ENCODE results near the gene VPS72. TPM values are rescaled to one million over a fixed set of nuclear protein-coding genes. Genes with fewer than 3 reads are reported as not detected.

VPS72 gene
- total and polyA plus RNA-seq, 2 of the 13 experiments (the other 11 are each of a cell fraction or from before 2014, with no cell fraction given): 33.7 to 34.5 TPM

DNA sequence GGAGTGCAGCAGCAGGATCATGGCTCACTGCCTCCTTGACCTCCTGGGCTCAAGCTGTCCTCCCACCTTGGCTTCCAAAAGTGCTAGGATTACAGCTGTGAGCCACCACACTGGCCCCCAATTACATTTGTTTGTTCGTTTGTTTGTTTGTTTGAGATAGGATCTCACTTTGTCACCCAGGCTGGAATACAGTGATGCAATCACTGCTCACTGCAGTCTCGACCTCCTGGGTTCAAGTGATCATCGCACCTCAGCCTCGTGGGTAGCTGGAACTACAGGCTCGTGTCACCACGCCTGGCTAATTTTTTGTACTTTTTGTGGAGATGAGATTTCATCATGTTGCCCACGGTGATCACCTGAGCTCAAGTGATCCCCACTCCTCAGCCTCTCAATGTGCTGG is 2.0 kb upstream of the VPS72 start (continued):
- TF ChIP-seq MATR3 (CRISPR knock-in tag; IDR thresholded peaks at IDR 0.05) (no peak), FOXP1 (IDR thresholded peaks at IDR 0.05) (no peak), FOXP1 (CRISPR knock-in tag; IDR thresholded peaks at IDR 0.05) (peak; percentile 47; the same call in 1 of the 2 replicates), NAIF1 (CRISPR knock-in tag; IDR thresholded peaks at IDR 0.05; ENCODE audit: borderline replicate concordance) (no peak), ZNF775 (CRISPR knock-in tag; IDR thresholded peaks at IDR 0.05; ENCODE audit: borderline replicate concordance) (no peak), MIER3 (CRISPR knock-in tag; IDR thresholded peaks at IDR 0.05; ENCODE audit: borderline replicate concordance) (no peak), MAFK (conservative IDR thresholded peaks at IDR 0.05 in 1 of 2, IDR thresholded peaks at IDR 0.05 in 1 of 2; ENCODE audit: low read length in 2 of 2) (no peak), U2AF1 (optimal IDR thresholded peaks at IDR 0.05; ENCODE audit: low read depth, low read length) (no peak), CEBPB (IDR thresholded peaks at IDR 0.05; ENCODE audit: borderline replicate concordance, low read depth, low read length) (peak; percentile 65; the same call in 1 of the 2 replicates), KAT8 (CRISPR knock-in tag; IDR thresholded peaks at IDR 0.05) (no peak), LCORL (IDR thresholded peaks at IDR 0.05) (no peak), LCORL (CRISPR knock-in tag; IDR thresholded peaks at IDR 0.05) (no peak)
- TF ChIP-seq, protein P1, sequence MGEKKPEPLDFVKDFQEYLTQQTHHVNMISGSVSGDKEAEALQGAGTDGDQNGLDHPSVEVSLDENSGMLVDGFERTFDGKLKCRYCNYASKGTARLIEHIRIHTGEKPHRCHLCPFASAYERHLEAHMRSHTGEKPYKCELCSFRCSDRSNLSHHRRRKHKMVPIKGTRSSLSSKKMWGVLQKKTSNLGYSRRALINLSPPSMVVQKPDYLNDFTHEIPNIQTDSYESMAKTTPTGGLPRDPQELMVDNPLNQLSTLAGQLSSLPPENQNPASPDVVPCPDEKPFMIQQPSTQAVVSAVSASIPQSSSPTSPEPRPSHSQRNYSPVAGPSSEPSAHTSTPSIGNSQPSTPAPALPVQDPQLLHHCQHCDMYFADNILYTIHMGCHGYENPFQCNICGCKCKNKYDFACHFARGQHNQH (CRISPR knock-in tag; IDR thresholded peaks at IDR 0.05): no peak
- TF ChIP-seq, protein P2, sequence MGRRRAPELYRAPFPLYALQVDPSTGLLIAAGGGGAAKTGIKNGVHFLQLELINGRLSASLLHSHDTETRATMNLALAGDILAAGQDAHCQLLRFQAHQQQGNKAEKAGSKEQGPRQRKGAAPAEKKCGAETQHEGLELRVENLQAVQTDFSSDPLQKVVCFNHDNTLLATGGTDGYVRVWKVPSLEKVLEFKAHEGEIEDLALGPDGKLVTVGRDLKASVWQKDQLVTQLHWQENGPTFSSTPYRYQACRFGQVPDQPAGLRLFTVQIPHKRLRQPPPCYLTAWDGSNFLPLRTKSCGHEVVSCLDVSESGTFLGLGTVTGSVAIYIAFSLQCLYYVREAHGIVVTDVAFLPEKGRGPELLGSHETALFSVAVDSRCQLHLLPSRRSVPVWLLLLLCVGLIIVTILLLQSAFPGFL (CRISPR knock-in tag; IDR thresholded peaks at IDR 0.05): no peak
- TF ChIP-seq, protein P3, sequence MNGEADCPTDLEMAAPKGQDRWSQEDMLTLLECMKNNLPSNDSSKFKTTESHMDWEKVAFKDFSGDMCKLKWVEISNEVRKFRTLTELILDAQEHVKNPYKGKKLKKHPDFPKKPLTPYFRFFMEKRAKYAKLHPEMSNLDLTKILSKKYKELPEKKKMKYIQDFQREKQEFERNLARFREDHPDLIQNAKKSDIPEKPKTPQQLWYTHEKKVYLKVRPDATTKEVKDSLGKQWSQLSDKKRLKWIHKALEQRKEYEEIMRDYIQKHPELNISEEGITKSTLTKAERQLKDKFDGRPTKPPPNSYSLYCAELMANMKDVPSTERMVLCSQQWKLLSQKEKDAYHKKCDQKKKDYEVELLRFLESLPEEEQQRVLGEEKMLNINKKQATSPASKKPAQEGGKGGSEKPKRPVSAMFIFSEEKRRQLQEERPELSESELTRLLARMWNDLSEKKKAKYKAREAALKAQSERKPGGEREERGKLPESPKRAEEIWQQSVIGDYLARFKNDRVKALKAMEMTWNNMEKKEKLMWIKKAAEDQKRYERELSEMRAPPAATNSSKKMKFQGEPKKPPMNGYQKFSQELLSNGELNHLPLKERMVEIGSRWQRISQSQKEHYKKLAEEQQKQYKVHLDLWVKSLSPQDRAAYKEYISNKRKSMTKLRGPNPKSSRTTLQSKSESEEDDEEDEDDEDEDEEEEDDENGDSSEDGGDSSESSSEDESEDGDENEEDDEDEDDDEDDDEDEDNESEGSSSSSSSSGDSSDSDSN (CRISPR knock-in tag; IDR thresholded peaks at IDR 0.05): no peak
- TF ChIP-seq, protein P4, sequence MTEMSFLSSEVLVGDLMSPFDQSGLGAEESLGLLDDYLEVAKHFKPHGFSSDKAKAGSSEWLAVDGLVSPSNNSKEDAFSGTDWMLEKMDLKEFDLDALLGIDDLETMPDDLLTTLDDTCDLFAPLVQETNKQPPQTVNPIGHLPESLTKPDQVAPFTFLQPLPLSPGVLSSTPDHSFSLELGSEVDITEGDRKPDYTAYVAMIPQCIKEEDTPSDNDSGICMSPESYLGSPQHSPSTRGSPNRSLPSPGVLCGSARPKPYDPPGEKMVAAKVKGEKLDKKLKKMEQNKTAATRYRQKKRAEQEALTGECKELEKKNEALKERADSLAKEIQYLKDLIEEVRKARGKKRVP (CRISPR knock-in tag; IDR thresholded peaks at IDR 0.05): peak in 1 of 2 experiments; percentile 58; a peak in 1 of 4 replicates
- TF ChIP-seq, protein P5, sequence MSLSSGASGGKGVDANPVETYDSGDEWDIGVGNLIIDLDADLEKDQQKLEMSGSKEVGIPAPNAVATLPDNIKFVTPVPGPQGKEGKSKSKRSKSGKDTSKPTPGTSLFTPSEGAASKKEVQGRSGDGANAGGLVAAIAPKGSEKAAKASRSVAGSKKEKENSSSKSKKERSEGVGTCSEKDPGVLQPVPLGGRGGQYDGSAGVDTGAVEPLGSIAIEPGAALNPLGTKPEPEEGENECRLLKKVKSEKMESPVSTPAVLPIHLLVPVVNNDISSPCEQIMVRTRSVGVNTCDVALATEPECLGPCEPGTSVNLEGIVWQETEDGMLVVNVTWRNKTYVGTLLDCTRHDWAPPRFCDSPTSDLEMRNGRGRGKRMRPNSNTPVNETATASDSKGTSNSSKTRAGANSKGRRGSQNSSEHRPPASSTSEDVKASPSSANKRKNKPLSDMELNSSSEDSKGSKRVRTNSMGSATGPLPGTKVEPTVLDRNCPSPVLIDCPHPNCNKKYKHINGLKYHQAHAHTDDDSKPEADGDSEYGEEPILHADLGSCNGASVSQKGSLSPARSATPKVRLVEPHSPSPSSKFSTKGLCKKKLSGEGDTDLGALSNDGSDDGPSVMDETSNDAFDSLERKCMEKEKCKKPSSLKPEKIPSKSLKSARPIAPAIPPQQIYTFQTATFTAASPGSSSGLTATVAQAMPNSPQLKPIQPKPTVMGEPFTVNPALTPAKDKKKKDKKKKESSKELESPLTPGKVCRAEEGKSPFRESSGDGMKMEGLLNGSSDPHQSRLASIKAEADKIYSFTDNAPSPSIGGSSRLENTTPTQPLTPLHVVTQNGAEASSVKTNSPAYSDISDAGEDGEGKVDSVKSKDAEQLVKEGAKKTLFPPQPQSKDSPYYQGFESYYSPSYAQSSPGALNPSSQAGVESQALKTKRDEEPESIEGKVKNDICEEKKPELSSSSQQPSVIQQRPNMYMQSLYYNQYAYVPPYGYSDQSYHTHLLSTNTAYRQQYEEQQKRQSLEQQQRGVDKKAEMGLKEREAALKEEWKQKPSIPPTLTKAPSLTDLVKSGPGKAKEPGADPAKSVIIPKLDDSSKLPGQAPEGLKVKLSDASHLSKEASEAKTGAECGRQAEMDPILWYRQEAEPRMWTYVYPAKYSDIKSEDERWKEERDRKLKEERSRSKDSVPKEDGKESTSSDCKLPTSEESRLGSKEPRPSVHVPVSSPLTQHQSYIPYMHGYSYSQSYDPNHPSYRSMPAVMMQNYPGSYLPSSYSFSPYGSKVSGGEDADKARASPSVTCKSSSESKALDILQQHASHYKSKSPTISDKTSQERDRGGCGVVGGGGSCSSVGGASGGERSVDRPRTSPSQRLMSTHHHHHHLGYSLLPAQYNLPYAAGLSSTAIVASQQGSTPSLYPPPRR (CRISPR knock-in tag; IDR thresholded peaks at IDR 0.05; ENCODE audit: borderline replicate concordance): no peak

Measured in HepG2 (cell line).